ENCODE results near the gene CELF2.
A peak's percentile ranks its signal among the peaks of the same experiment; 100 is the strongest.

CELF2 gene

DNA sequence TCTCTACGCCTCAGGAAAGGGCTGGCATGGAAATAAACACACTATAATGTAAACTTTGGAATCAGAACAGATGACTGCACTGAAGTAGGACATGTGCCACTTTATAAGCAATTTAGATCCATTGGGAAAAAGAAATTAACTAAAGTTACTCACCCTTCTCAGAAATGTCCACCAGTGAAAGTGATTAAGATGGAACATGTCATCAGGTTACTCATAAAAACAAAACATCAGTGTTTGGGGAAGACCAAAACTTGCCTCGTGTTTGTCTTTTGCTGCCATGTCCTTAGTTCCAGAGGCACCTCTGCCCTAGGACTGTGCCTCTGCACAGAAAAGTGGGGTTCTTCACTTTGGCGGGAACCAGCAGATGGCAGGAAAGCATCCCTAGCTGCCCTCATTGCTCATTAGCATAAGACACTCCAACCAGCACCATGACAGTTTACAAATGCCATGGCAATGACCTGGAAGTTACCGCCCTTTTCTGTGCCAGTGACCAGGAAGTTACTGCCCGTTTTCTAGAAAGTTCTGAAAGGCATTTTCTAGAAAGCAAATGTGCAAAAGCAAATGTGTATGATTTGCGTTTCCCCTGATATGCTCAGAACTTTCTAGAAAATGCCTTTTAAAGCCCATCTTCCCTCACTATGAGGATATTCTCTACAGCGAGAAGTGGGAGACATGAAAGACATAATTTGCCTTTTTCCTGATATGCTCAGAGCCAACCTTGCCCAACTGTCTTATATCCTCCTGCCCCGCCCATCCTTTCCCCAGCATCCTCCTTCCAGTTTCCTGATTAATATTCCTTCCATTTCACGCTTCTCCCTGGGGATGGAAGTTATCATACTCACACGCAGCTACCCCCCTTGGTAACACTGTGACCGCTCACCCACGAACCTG lies 335.6 kb downstream of the CELF2 start:
- TF ChIP-seq, protein P1, sequence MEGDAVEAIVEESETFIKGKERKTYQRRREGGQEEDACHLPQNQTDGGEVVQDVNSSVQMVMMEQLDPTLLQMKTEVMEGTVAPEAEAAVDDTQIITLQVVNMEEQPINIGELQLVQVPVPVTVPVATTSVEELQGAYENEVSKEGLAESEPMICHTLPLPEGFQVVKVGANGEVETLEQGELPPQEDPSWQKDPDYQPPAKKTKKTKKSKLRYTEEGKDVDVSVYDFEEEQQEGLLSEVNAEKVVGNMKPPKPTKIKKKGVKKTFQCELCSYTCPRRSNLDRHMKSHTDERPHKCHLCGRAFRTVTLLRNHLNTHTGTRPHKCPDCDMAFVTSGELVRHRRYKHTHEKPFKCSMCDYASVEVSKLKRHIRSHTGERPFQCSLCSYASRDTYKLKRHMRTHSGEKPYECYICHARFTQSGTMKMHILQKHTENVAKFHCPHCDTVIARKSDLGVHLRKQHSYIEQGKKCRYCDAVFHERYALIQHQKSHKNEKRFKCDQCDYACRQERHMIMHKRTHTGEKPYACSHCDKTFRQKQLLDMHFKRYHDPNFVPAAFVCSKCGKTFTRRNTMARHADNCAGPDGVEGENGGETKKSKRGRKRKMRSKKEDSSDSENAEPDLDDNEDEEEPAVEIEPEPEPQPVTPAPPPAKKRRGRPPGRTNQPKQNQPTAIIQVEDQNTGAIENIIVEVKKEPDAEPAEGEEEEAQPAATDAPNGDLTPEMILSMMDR (IDR thresholded peaks at IDR 0.05; ENCODE audit: borderline replicate concordance, extremely low read depth, low read length, poor library complexity, severe bottlenecking): peak; percentile 16
- no peak for TF ChIP-seq EZH2 (IDR thresholded peaks at IDR 0.05; ENCODE audit: borderline replicate concordance, low read depth, low read length, severe bottlenecking)
- Histone ChIP-seq H3K4me2 (ENCODE audit: insufficient read depth, low read length) (no peak overlapping the region), H3K9ac (ENCODE audit: low read depth, low read length) (no peak overlapping the region), H3K4me1 (ENCODE audit: insufficient read depth, low read length) (no peaks in the 10 kb centered on the region), H3K4me3 (ENCODE audit: low read depth in 1 of 2, low read length in 2 of 2) (no peak overlapping the region), H3K79me2 (ENCODE audit: insufficient read depth, low read length) (no peaks in the 10 kb centered on the region), H4K20me1 (ENCODE audit: insufficient read depth, low read length) (no peaks in the 10 kb centered on the region), H2AFZ (ENCODE audit: low read depth, low read length) (no peak overlapping the region), H3K9me3 (ENCODE audit: insufficient read depth, low read length, severe bottlenecking) (peaks cover 2% of the 10 kb centered on the region), H3K27ac (ENCODE audit: low read length) (no peak overlapping the region), H3K36me3 (ENCODE audit: insufficient read depth, low read length) (no peaks in the 10 kb centered on the region), H3K27me3 (ENCODE audit: insufficient read depth, low read length, poor library complexity) (no peaks in the 10 kb centered on the region)
- DNase-seq (no peak), ATAC-seq (ENCODE audit: insufficient read depth, low read depth) (no peak)

DNA sequence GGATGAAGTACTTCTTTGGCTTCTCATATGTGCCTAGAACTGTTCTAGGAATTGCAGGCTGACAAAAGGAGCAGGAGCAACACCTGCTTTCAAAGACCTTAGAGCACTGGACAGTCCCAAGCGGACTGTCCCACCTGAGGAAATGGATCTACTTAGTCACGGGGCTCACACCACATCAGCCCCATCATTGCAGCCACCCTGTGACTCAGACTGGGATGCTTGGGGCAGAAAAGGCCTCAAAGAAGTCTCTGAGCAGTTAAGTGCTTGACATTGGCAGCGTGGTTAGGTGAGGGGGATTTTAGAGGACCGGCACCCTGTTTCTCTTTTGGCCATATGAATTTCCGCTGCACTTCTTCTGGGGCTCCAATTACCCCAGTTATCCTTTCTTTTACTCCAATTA lies 337.2 kb downstream of the CELF2 start:
- no peaks in the 10 kb centered on the region for H3K36me3 ChIP-seq (ENCODE audit: insufficient read depth, low read length)
- no peak for DNase-seq
- ATAC-seq (ENCODE audit: insufficient read depth, low read depth): no peak

DNA sequence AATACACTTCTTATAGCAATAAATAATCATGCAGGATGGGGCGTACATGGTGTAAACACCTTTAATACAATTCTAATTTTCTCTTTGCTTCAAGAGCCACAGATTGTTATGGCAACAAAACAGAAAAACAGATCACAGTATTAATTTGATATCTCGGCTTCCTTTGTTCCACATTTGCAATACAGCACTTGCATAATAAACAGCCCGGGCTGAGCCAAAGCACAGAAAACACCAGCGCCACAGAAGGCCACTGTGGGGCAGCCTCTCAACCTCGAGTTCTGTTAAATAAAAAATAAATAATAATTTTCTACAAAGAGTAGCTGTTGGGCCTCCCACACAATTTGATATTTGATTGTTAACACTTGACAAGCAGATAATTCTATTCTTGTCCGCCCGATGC lies 337.9 kb downstream of the CELF2 start:
- no peaks in the 10 kb centered on the region for H3K36me3 ChIP-seq (ENCODE audit: insufficient read depth, low read length)
- no peak overlapping the region for H3K4me2 ChIP-seq (ENCODE audit: insufficient read depth, low read length)
- H3K27ac ChIP-seq (ENCODE audit: low read length): no peak overlapping the region
- H3K4me3 ChIP-seq (ENCODE audit: low read depth in 1 of 2, low read length in 2 of 2): no peak overlapping the region
- no peaks in the 10 kb centered on the region for H4K20me1 ChIP-seq (ENCODE audit: insufficient read depth, low read length)
- H3K27me3 ChIP-seq (ENCODE audit: insufficient read depth, low read length, poor library complexity): no peaks in the 10 kb centered on the region
- ATAC-seq (ENCODE audit: insufficient read depth, low read depth) (no peak), DNase-seq (no peak)
- H2AFZ ChIP-seq (ENCODE audit: low read depth, low read length): no peak overlapping the region
- H3K9ac ChIP-seq (ENCODE audit: low read depth, low read length): no peak overlapping the region
- peaks cover 2% of the 10 kb centered on the region for H3K9me3 ChIP-seq (ENCODE audit: insufficient read depth, low read length, severe bottlenecking)
- TF ChIP-seq, protein P1 (IDR thresholded peaks at IDR 0.05; ENCODE audit: borderline replicate concordance, extremely low read depth, low read length, poor library complexity, severe bottlenecking): no peak
- no peak for TF ChIP-seq EZH2 (IDR thresholded peaks at IDR 0.05; ENCODE audit: borderline replicate concordance, low read depth, low read length, severe bottlenecking)
- no peaks in the 10 kb centered on the region for H3K4me1 ChIP-seq (ENCODE audit: insufficient read depth, low read length)
- no peaks in the 10 kb centered on the region for H3K79me2 ChIP-seq (ENCODE audit: insufficient read depth, low read length)

More for the DNA sequence above, 337.2 kb downstream of the CELF2 start:
- no peaks in the 10 kb centered on the region for H3K4me1 ChIP-seq (ENCODE audit: insufficient read depth, low read length)
- H3K27me3 ChIP-seq (ENCODE audit: insufficient read depth, low read length, poor library complexity): no peaks in the 10 kb centered on the region
- TF ChIP-seq, protein P1 (IDR thresholded peaks at IDR 0.05; ENCODE audit: borderline replicate concordance, extremely low read depth, low read length, poor library complexity, severe bottlenecking): no peak
- no peak for TF ChIP-seq EZH2 (IDR thresholded peaks at IDR 0.05; ENCODE audit: borderline replicate concordance, low read depth, low read length, severe bottlenecking)
- no peak overlapping the region for H2AFZ ChIP-seq (ENCODE audit: low read depth, low read length)
- H3K4me3 ChIP-seq (ENCODE audit: low read depth in 1 of 2, low read length in 2 of 2): no peak overlapping the region
- peaks cover 2% of the 10 kb centered on the region for H3K9me3 ChIP-seq (ENCODE audit: insufficient read depth, low read length, severe bottlenecking)
- no peak overlapping the region for H3K27ac ChIP-seq (ENCODE audit: low read length)
- no peak overlapping the region for H3K4me2 ChIP-seq (ENCODE audit: insufficient read depth, low read length)
- no peak overlapping the region for H3K9ac ChIP-seq (ENCODE audit: low read depth, low read length)
- H3K79me2 ChIP-seq (ENCODE audit: insufficient read depth, low read length): no peaks in the 10 kb centered on the region
- no peaks in the 10 kb centered on the region for H4K20me1 ChIP-seq (ENCODE audit: insufficient read depth, low read length)

Data from DND-41 (cell line).